GM12873 (cell line): ENCODE measurements around the gene VWF.

Experiments
- CTCF ChIP-seq: IDR thresholded peaks from 2 replicates; pipeline ENCODE4 v1.5.1; 2012; ENCODE audit warnings: low read depth, mild to moderate bottlenecking, moderate library complexity, low read length, control low read depth; ENCODE audit not compliant: insufficient read depth; ENCODE audit errors: missing control alignments

Gene VWF

GRCh38 chr12:6040815-6041214 is 83.7 kb downstream of the VWF start:
- no peak for TF ChIP-seq CTCF

GRCh38 chr12:6039894-6040601 is 84.4 kb downstream of the VWF start:
- TF ChIP-seq CTCF: peak; percentile 93

- TF ChIP-seq CTCF: peak; percentile 92
These were observed 86.3 kb downstream of the VWF start for GRCh38 chr12:6038160-6038559.

DNA sequence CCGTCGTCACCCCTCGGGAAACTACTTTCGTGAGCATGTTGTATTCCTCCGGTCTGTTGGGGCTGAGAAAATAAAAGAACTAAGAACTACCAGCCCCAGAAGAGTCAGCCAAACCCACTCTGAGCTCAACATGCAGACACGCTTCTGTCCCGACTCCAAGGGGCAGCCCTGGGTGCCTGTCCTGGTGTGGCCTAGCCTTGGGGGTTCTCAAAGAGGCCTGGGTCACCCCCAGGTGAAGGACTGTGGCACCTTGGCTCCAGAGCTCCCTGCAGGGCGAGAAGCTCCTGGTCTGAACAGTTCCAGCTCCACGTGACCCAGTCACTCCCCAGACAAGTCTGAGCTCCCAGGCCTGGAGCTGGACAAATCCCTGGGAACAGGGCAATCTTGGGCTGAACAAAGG is 87.0 kb downstream of the VWF start:
- no peak for TF ChIP-seq CTCF

- no peak for TF ChIP-seq CTCF
These were observed 88.0 kb downstream of the VWF start for GRCh38 chr12:6036509-6036908.

DNA sequence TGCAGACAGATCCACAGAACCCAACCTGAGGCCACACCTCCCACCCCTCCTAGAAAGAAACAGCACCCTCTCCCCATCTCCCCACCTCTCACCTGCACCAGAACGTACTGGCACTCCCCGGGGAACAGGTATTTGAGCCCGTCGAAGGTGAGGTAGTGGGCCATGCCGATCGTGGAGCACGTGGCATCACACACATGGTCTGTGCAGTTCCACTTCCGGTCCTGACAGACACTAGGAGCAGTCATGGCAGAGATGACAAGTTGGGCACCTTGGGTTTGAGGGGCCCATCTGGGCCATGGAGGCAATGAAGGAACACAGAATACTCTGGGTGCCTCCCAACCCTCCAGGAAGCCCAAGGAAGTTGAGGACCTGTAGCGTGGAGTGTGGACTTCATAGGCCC is 89.9 kb downstream of the VWF start:
- TF ChIP-seq CTCF: no peak

GRCh38 chr12:6033546-6033945 is 90.9 kb downstream of the VWF start:
- no peak for TF ChIP-seq CTCF

DNA sequence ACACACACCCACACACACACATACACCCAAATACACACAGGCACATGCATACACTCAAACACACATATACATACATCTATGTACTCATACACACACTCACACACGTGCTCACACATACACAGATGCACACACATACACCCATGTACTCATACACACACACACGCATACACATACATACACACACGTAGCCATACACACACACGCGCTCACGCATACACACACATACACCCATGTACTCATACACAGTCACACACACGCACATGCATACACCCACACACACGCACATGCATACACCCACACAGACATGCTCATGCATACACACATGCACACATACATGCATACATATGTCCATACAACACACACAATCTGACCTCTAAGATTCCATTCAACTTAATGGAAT is 91.7 kb downstream of the VWF start:
- TF ChIP-seq CTCF: no peak
